Neural cell (in vitro differentiated cells): Measurements from ENCODE around the gene DOK6.

ENCODE experiments used
- EP300 ChIP-seq: fragments of 450-650 bp; conservative IDR thresholded peaks from 2 replicates; pipeline ENCODE4 v1.6.1; 2014; ENCODE audit warnings: antibody characterized with exemption, mild to moderate bottlenecking, moderate library complexity; ENCODE audit not compliant: poor library complexity, severe bottlenecking
- EZH2 ChIP-seq: fragments of 200-600, 300-800 bp; shearing (Covaris generic), sonication (generic); IDR thresholded peaks from 2 replicates; pipeline ENCODE4 v1.6.1; 2014; ENCODE audit warnings: antibody characterized with exemption, low read length, borderline replicate concordance, mild to moderate bottlenecking; ENCODE audit not compliant: insufficient read depth, poor library complexity, severe bottlenecking
- POLR2AphosphoS5 ChIP-seq: IDR thresholded peaks from 2 replicates; pipeline ENCODE4 v1.6.1; 2012
- RAD21 ChIP-seq: fragments of 450-650 bp; conservative IDR thresholded peaks from 2 replicates; pipeline ENCODE4 v1.6.1; 2014; ENCODE audit warnings: antibody characterized with exemption, mild to moderate bottlenecking, moderate library complexity
- SMC3 ChIP-seq: fragments of 450-650 bp; conservative IDR thresholded peaks from 2 replicates; pipeline ENCODE4 v1.6.1; 2014; ENCODE audit warnings: antibody characterized with exemption, mild to moderate bottlenecking, moderate library complexity; ENCODE audit not compliant: poor library complexity
- TAF1 ChIP-seq: IDR thresholded peaks from 2 replicates; pipeline ENCODE4 v1.6.1; 2012; ENCODE audit warnings: low read depth
- TF ChIP-seq, protein P1 (sequence below): fragments of 450-650 bp; IDR thresholded peaks from 2 replicates; pipeline ENCODE4 v1.5.1; 2014; ENCODE audit warnings: antibody characterized with exemption, mild to moderate bottlenecking, moderate library complexity; ENCODE audit not compliant: poor library complexity, severe bottlenecking
- TF ChIP-seq, protein P2 (sequence below): IDR thresholded peaks from 2 replicates; pipeline ENCODE4 v1.6.1; 2012; ENCODE audit warnings: borderline replicate concordance

DNA sequence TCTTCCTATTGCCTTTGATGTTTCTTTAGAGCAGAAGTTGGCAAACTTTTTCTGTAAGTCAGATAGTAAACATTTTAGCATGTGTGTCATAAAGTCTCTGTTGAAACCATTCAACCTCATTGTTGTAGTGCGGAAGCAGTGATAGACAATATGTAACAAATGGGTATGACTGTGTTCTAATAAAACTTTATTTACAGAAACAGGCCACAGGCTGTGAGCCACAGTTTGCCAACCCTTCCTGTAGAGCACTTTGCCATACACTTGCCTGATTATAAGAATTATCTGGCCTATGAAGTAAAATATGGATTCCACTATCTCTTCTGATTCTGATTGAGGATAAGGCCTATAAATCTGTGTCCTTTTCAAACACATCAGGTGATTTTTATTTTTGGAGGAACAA lies 237.4 kb downstream of the DOK6 start:
- TF ChIP-seq EP300 = no peak
- TF ChIP-seq, protein P1, sequence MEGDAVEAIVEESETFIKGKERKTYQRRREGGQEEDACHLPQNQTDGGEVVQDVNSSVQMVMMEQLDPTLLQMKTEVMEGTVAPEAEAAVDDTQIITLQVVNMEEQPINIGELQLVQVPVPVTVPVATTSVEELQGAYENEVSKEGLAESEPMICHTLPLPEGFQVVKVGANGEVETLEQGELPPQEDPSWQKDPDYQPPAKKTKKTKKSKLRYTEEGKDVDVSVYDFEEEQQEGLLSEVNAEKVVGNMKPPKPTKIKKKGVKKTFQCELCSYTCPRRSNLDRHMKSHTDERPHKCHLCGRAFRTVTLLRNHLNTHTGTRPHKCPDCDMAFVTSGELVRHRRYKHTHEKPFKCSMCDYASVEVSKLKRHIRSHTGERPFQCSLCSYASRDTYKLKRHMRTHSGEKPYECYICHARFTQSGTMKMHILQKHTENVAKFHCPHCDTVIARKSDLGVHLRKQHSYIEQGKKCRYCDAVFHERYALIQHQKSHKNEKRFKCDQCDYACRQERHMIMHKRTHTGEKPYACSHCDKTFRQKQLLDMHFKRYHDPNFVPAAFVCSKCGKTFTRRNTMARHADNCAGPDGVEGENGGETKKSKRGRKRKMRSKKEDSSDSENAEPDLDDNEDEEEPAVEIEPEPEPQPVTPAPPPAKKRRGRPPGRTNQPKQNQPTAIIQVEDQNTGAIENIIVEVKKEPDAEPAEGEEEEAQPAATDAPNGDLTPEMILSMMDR = no peak
- TF ChIP-seq, protein P2, sequence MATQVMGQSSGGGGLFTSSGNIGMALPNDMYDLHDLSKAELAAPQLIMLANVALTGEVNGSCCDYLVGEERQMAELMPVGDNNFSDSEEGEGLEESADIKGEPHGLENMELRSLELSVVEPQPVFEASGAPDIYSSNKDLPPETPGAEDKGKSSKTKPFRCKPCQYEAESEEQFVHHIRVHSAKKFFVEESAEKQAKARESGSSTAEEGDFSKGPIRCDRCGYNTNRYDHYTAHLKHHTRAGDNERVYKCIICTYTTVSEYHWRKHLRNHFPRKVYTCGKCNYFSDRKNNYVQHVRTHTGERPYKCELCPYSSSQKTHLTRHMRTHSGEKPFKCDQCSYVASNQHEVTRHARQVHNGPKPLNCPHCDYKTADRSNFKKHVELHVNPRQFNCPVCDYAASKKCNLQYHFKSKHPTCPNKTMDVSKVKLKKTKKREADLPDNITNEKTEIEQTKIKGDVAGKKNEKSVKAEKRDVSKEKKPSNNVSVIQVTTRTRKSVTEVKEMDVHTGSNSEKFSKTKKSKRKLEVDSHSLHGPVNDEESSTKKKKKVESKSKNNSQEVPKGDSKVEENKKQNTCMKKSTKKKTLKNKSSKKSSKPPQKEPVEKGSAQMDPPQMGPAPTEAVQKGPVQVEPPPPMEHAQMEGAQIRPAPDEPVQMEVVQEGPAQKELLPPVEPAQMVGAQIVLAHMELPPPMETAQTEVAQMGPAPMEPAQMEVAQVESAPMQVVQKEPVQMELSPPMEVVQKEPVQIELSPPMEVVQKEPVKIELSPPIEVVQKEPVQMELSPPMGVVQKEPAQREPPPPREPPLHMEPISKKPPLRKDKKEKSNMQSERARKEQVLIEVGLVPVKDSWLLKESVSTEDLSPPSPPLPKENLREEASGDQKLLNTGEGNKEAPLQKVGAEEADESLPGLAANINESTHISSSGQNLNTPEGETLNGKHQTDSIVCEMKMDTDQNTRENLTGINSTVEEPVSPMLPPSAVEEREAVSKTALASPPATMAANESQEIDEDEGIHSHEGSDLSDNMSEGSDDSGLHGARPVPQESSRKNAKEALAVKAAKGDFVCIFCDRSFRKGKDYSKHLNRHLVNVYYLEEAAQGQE = no peak
- TF ChIP-seq POLR2AphosphoS5 = no peak
- no peak for TF ChIP-seq SMC3
- no peak for TF ChIP-seq TAF1
- no peak for TF ChIP-seq EZH2
- no peak for TF ChIP-seq RAD21
